K562 (cell line): ENCODE measurements around the gene ADAM19. TPM values are rescaled to one million over a fixed set of nuclear protein-coding genes. Genes with fewer than 3 reads are reported as not detected.

Experiments
- ATAC-seq: fragments of 200-7000 bp; cut with Tn5 transposase; 3 replicates; pipeline ENCODE4 v1.9.1; 2020; ENCODE audit warnings: moderate library complexity
- BruUV-seq: library from RNA; stranded (reverse); fragments of 400-500 nt; replicated peaks from 2 replicates; lab custom pipeline; 2021; lab: Mats Ljungman, UMichigan
- CTCF ChIA-PET: fragments of 300-600 bp; formaldehyde crosslinking; extraction: SDS; loops from one replicate; lab custom pipeline; 2021; ENCODE audit warnings: low intra/inter-chr PET ratio; lab: Yijun Ruan, JAX
- POLR2A ChIA-PET: fragments of 300-600, 350-650 bp; sonication (Branson Sonifier 250); formaldehyde crosslinking; extraction: SDS; loops from one replicate; lab custom pipeline; 2021; ENCODE audit warnings: antibody characterized with exemption, inconsistent platforms; lab: Yijun Ruan, JAX
- DNase-seq, 4 experiments: peaks; one replicate each; pipeline versions ENCODE4 v3.0.0 to v3.0.0-alpha.2; 2011 to 2018; ENCODE audit warnings: low spot score in 3 of 4, mixed read lengths in 3 of 4; ENCODE audit errors: extremely low read depth in 1 of 4
- FAIRE-seq: peaks from 2 replicates; lab custom pipeline; 2011; peaks lifted over from hg19 to GRCh38; lab: Jason Lieb, UNC
- H2AFZ ChIP-seq: 2 replicates; pipeline ENCODE4 v1.6.0; 2011; ENCODE audit warnings: low read depth, low read length, control low read depth, inconsistent platforms
- H3K27ac ChIP-seq: fragments of 200-600 bp; 3 replicates; pipeline ENCODE4 v1.8.0; 2011; ENCODE audit warnings: low read depth, mild to moderate bottlenecking, control low read depth, inconsistent platforms, low read length, moderate library complexity, mixed read lengths; ENCODE audit errors: extremely low read depth
- H3K27me3 ChIP-seq, 2 experiments: fragments of 300-600 bp in 1 of 2; 2 replicates in 1 of 2; 3 replicates in 1 of 2; pipeline versions ENCODE4 v1.6.0 to v1.8.0; 2011; ENCODE audit warnings: inconsistent platforms in 2 of 2, low read length in 2 of 2, mild to moderate bottlenecking in 1 of 2, mixed read lengths in 1 of 2, moderate library complexity in 1 of 2; ENCODE audit not compliant: control insufficient read depth in 2 of 2, insufficient read depth in 2 of 2
- H3K36me3 ChIP-seq: fragments of 300-600 bp; 3 replicates; pipeline ENCODE4 v1.8.0; 2011; ENCODE audit warnings: mild to moderate bottlenecking, low read length, inconsistent platforms; ENCODE audit not compliant: control insufficient read depth, insufficient read depth
- H3K4me1 ChIP-seq, 2 experiments: fragments of 200-600 bp in 1 of 2; replicated peaks in 1 of 2; 2 replicates in 1 of 2; 3 replicates in 1 of 2; pipeline versions ENCODE4 v1.5.1 to v1.8.0; 2011; ENCODE audit warnings: inconsistent platforms in 2 of 2, low read length in 2 of 2, mild to moderate bottlenecking in 1 of 2, mixed read lengths in 1 of 2, moderate library complexity in 1 of 2; ENCODE audit not compliant: control insufficient read depth in 2 of 2, insufficient read depth in 2 of 2
- H3K4me2 ChIP-seq: 2 replicates; pipeline ENCODE4 v1.6.1; 2011; ENCODE audit warnings: low read length, control low read depth, inconsistent platforms, mixed read lengths; ENCODE audit not compliant: insufficient read depth
- H3K4me3 ChIP-seq: fragments of 200-600 bp; sonication (generic), shearing (Covaris generic); 2 replicates; pipeline ENCODE4 v1.5.1; 2016; ENCODE audit warnings: control low read depth, inconsistent platforms
- H3K79me2 ChIP-seq: fragments of 200-600 bp; 3 replicates; pipeline ENCODE4 v1.8.0; 2011; ENCODE audit warnings: low read length, inconsistent platforms; ENCODE audit not compliant: control insufficient read depth, insufficient read depth
- H3K9ac ChIP-seq, 2 experiments: 2 replicates each; pipeline versions ENCODE4 v1.6.0 to v1.6.1; 2011; ENCODE audit warnings: low read depth in 2 of 2, low read length in 2 of 2, control low read depth in 1 of 2, inconsistent platforms in 1 of 2, mild to moderate bottlenecking in 1 of 2, mixed read lengths in 1 of 2; ENCODE audit not compliant: insufficient read depth in 1 of 2
- H3K9me1 ChIP-seq: one replicate; pipeline ENCODE4 v1.6.0; 2011; ENCODE audit warnings: inconsistent platforms, mild to moderate bottlenecking, low read length, moderate library complexity; ENCODE audit not compliant: control insufficient read depth, insufficient read depth
- H3K9me3 ChIP-seq: replicated peaks from 2 replicates; pipeline ENCODE4 v1.5.1; 2011; ENCODE audit warnings: low read depth, low read length, inconsistent platforms; ENCODE audit not compliant: control insufficient read depth, insufficient read depth
- H4K20me1 ChIP-seq: replicated peaks from 2 replicates; pipeline ENCODE4 v1.6.1; 2011; ENCODE audit warnings: low read length, inconsistent platforms, mixed read lengths; ENCODE audit not compliant: control insufficient read depth, insufficient read depth
- E2F3 ChIP-seq: fragments of 250-450 bp; sonication (Bioruptor Pico); IDR thresholded peaks from 2 replicates; pipeline ENCODE4 v1.4.0; 2020; ENCODE audit warnings: mild to moderate bottlenecking
- RAD51 ChIP-seq: fragments of 450-650 bp; IDR thresholded peaks from 2 replicates; pipeline ENCODE4 v1.7.1; 2016; ENCODE audit warnings: low read depth, mild to moderate bottlenecking, borderline replicate concordance
- STAT6 ChIP-seq: sonication (generic); formaldehyde crosslinking; IDR thresholded peaks from 2 replicates; pipeline ENCODE4 v1.8.1; 2023; ENCODE audit warnings: mild to moderate bottlenecking, missing genetic modification reagents
- WGBS: fragments of 100-300 bp; shearing (Covaris generic); methylation state at CpG from one replicate; pipeline ENCODE4 v1.1.6; 2016; ENCODE audit warnings: low coverage, mixed read lengths; ENCODE audit not compliant: insufficient coverage; ENCODE audit errors: missing lambda C conversion rate; 5-methylcytosine and 5-hydroxymethylcytosine counted together
- in situ Hi-C: fragments of 300-500 bp; cut with MboI; formaldehyde crosslinking; loops from 4 replicates; pipeline ENCODE4 v1.15.0; 2018; ENCODE audit warnings: inconsistent platforms, mixed read lengths
- intact Hi-C: fragments of 100-400 bp; cut with micrococcal nuclease; formaldehyde crosslinking; loops from 2 replicates; pipeline ENCODE4 v1.14.2; 2022
- polyA plus RNA-seq, 8 experiments: library from polyadenylated mRNA; depleted of rRNA in 4 of 8; stranded (reverse) in 5 of 8; unstranded in 3 of 8; fragments of >200 nt; fragmentation: Nextera tagmentation in 2 of 8; fragmentation: Illumina TruSeq in 1 of 8; extraction: Ambion mirVana in 2 of 8; extraction: Trizol in 1 of 8; gene quantifications; 2 replicates each; pipeline versions ENCODE4 v1.2.1 to v1.2.3, GENCODE V29; 2011 to 2014; ENCODE audit warnings: inconsistent platforms in 1 of 8, missing spikeins in 1 of 8
- total RNA-seq, 7 experiments: library from RNA; depleted of rRNA in 6 of 7; stranded (reverse); fragments of >200 nt in 6 of 7; fragmentation: Illumina TruSeq in 2 of 7; extraction: Trizol in 2 of 7; gene quantifications; 2 replicates each; pipeline versions ENCODE4 v1.2.1 to v1.2.3, GENCODE V29; 2011 to 2021; ENCODE audit warnings: low replicate concordance in 1 of 7

The ADAM19 gene
- total and polyA plus RNA-seq, 9 of the 15 experiments (the other 6 are each of a cell fraction or from before 2014, with no cell fraction given), result 0.11 to 1.1 (median 0.43) TPM

GRCh38 chr5:157556615-157557418, 18.8 kb downstream of the ADAM19 start:
- no peak for ATAC-seq
- H3K9ac ChIP-seq, result no peak overlapping the region
- no peaks in the 10 kb centered on the region for H3K9me3 ChIP-seq
- H4K20me1 ChIP-seq, result no peaks in the 10 kb centered on the region
- intact Hi-C loops, result no loop called here
- 41% methylated on average over 8 of the region's 8 CpGs for WGBS
- FAIRE-seq, result no peak
- no peak for TF ChIP-seq STAT6 (CRISPR knock-in tag)
- TF ChIP-seq RAD51, result no peak
- no peak for TF ChIP-seq E2F3 (CRISPR knock-in tag)
- TF ChIP-seq, all 486 proteins: peak for 0
- H3K27me3 ChIP-seq, result peaks cover 0 to 6% of the 10 kb centered on the region in 2 experiments; a peak in 2 of 5 replicates
- no peak overlapping the region for H3K4me2 ChIP-seq
- in situ Hi-C loops, result no loop called here
- POLR2A ChIA-PET, result no interaction called here
- H3K79me2 ChIP-seq, result no peaks in the 10 kb centered on the region
- no TSS peak for BruUV-seq
- no peaks in the 10 kb centered on the region for H3K36me3 ChIP-seq
- H2AFZ ChIP-seq, result no peak overlapping the region
- no peak overlapping the region for H3K4me3 ChIP-seq
- no peak for DNase-seq
- no peaks in the 10 kb centered on the region for H3K9me1 ChIP-seq
- H3K27ac ChIP-seq, result no peak overlapping the region
- peaks cover 0 to 4% of the 10 kb centered on the region in 2 experiments; a peak in 1 of 5 replicates for H3K4me1 ChIP-seq
- CTCF ChIA-PET, result interaction anchor here (0.6 kb wide), 1 partner anchor 171 kb away, joined by 3 read pairs; no protein-coding TSS in a partner anchor
